ENCODE results near the gene PRSS57. TPM values are rescaled to one million over a fixed set of nuclear protein-coding genes. Genes with fewer than 3 reads are reported as not detected.

PRSS57 gene
- total RNA-seq, 1 donor from 2014 or later: not detected

- POLR2A ChIA-PET: no interaction called here
- Mint-ChIP-seq H3K36me3 (ENCODE audit: low read depth) (peaks cover 47% of the 10 kb centered on the region), H3K27me3 (no peaks in the 10 kb centered on the region), H3K27ac (no peak overlapping the region), H3K4me1 (peaks cover 20% of the 10 kb centered on the region), H3K4me3 (no peak overlapping the region), H3K9me3 (no peaks in the 10 kb centered on the region)
- intact Hi-C loops (cut with micrococcal nuclease): no loop called here
- TF ChIP-seq CTCF (IDR thresholded peaks at IDR 0.05): no peak
- DNase-seq: no peak
- CTCF ChIA-PET: interaction anchor here (1.3 kb wide), 1 partner anchor 67 kb away, joined by 3 read pairs; no protein-coding TSS in a partner anchor
- no peak for ATAC-seq (ENCODE audit: low read depth)
These were observed 44.0 kb downstream of the PRSS57 start for GRCh38 chr19:651114-651818.

- ChIA-PET POLR2A (interaction anchor here (3.6 kb wide), 1 partner anchor 10 kb away, joined by 21 read pairs; no protein-coding TSS in a partner anchor), CTCF (interaction anchor here (1.3 kb wide), 1 partner anchor 66 kb away, joined by 3 read pairs; no protein-coding TSS in a partner anchor)
- no peaks in the 10 kb centered on the region for H3K9me3 Mint-ChIP-seq
These were observed 45.1 kb downstream of the PRSS57 start for GRCh38 chr19:650121-650520.

GRCh38 chr19:648904-649801, 46.1 kb downstream of the PRSS57 start:
- no peak for ATAC-seq (ENCODE audit: low read depth)
- ChIA-PET CTCF (no interaction called here), POLR2A (interaction anchor here (1.0 to 3.6 kb wide), 2 partner anchors 11 to 15 kb away, joined by 4 to 21 read pairs; partner anchors contain the start of gene POLRMT)
- Mint-ChIP-seq H3K27me3 (no peaks in the 10 kb centered on the region), H3K4me3 (no peak overlapping the region), H3K27ac (peak overlapping the region; percentile 59), H3K36me3 (ENCODE audit: low read depth) (peaks cover 42% of the 10 kb centered on the region), H3K4me1 (peaks cover 14% of the 10 kb centered on the region), H3K9me3 (no peaks in the 10 kb centered on the region)
- TF ChIP-seq CTCF (IDR thresholded peaks at IDR 0.05): no peak
- DNase-seq: no peak
- intact Hi-C loops (cut with micrococcal nuclease): no loop called here

More at GRCh38 chr19:650121-650520, 45.1 kb downstream of the PRSS57 start:
- no peak overlapping the region for H3K27ac Mint-ChIP-seq
- no peaks in the 10 kb centered on the region for H3K27me3 Mint-ChIP-seq
- peaks cover 13% of the 10 kb centered on the region for H3K4me1 Mint-ChIP-seq
- ATAC-seq (ENCODE audit: low read depth): no peak
- peaks cover 42% of the 10 kb centered on the region for H3K36me3 Mint-ChIP-seq (ENCODE audit: low read depth)
- intact Hi-C loops (cut with micrococcal nuclease): no loop called here
- no peak for DNase-seq
- H3K4me3 Mint-ChIP-seq: no peak overlapping the region
- TF ChIP-seq CTCF (IDR thresholded peaks at IDR 0.05): no peak

GRCh38 chr19:648305-648704, 46.9 kb downstream of the PRSS57 start:
- no peaks in the 10 kb centered on the region for H3K9me3 Mint-ChIP-seq
- DNase-seq (no peak), ATAC-seq (ENCODE audit: low read depth) (no peak)
- ChIA-PET CTCF (no interaction called here), POLR2A (interaction anchor here (1.0 to 3.6 kb wide), 2 partner anchors 12 to 15 kb away, joined by 4 to 21 read pairs; partner anchors contain the start of gene POLRMT)
- TF ChIP-seq CTCF (IDR thresholded peaks at IDR 0.05): no peak
- no peaks in the 10 kb centered on the region for H3K27me3 Mint-ChIP-seq
- H3K4me1 Mint-ChIP-seq: peaks cover 13% of the 10 kb centered on the region
- peaks cover 40% of the 10 kb centered on the region for H3K36me3 Mint-ChIP-seq (ENCODE audit: low read depth)
- no peak overlapping the region for H3K4me3 Mint-ChIP-seq
- intact Hi-C loops (cut with micrococcal nuclease): no loop called here
- H3K27ac Mint-ChIP-seq: peak overlapping the region; percentile 63

Data from activated B cell treated with CpG ODN at 0.5 μM for 24 hours (primary cell).